Head of caudate nucleus (tissue), 42 donors: ENCODE data around the gene SPATA46.
"Not testable (repeated sequence)": the region's sequence is repeated elsewhere in the genome, so short reads cannot be mapped to it uniquely, and the experiment has no call there.

Experiments used
- DNase-seq, 42 donors: peaks; one replicate each; pipeline versions ENCODE4 v3.0.0 to v3.0.0-alpha.2; 2020 to 2021; ENCODE audit warnings: mixed read lengths in 7 of 42
- intact Hi-C: fragments of 100-400 bp; cut with DNase I; formaldehyde crosslinking; loops from one replicate; pipeline ENCODE4 v1.15.0; 2022

SPATA46 gene

DNA sequence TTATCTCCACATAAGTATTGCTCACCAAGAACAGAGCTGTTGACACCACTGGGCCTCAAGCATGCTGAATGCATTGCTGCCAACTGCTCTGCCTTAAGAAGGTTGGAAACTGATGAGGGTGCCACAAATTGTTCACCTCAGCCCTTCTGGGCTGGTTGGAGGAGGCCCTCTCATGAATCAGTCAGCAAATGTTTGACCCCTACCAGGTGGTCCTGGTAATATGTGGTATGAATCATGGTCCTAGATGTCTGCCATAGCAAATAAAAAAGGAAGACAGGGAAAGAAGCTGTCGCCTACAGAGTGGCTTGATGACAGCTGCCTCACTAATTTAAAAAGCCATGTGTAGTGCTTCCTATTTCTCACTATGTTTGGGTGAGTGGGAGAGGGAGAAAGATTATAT, 12.2 kb downstream of the SPATA46 start:
- intact Hi-C loops: no loop called here
- no peak for DNase-seq

DNA sequence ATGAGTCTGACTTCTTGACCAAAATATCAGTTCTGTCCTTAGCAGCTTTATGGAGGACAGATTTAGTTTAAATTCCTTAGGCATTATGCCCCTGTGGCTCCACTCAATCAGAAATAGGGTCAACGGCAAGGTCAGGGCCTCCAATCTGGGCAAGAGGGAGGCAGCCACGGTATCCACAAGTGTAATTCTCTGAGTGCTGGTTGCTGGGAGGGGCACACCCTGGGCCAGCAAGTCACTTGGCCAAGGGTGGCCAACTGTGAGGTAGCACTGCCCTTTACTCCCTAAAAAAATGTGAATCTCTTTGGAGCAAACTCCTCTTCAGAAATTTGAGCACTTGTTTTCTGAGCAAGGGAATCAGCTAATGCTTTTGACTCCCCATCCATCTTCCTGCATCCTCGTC, 12.8 kb downstream of the SPATA46 start:
- intact Hi-C loops: no loop called here
- DNase-seq: no peak

DNA sequence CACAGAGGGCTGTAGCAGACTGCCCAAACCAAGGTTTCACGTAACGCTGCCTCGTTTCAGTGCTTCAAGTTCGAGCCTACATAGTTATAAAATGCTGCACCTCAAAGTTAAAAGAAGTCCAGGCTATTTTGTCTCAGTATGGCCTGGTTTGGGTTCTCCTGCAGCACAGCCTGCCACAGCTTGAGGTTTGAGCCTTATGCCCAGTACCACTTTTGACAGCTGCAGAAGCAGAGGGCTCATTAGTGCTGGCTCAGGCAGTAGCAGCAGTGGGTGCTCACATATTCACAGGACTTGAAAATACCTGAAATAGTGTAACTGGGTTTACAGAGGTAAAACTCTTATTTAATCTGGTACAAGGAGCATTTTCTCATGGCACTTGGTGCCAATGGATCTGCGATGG, 15.3 kb downstream of the SPATA46 start:
- DNase-seq: no peak
- intact Hi-C loops: no loop called here

DNA sequence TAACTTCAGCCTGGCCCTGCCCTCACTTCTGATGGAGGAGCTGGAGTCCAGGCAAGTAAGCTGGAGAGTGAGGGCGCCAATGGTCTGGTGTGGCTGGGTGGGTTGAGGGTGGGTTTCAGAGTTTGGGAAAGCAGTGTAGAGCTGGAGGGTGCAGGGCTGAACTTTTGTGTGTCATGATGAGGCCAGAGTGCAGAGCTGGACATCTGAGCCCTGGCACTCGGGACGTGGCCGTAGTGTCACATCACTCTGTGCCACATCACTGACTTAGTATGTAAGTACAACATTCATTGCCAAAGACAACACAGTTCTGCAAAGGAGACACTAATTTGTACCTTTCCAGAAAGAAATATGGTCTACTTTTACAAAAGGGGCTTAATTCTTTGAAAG, 15.8 kb downstream of the SPATA46 start:
- intact Hi-C loops: no loop called here
- no peak for DNase-seq

DNA sequence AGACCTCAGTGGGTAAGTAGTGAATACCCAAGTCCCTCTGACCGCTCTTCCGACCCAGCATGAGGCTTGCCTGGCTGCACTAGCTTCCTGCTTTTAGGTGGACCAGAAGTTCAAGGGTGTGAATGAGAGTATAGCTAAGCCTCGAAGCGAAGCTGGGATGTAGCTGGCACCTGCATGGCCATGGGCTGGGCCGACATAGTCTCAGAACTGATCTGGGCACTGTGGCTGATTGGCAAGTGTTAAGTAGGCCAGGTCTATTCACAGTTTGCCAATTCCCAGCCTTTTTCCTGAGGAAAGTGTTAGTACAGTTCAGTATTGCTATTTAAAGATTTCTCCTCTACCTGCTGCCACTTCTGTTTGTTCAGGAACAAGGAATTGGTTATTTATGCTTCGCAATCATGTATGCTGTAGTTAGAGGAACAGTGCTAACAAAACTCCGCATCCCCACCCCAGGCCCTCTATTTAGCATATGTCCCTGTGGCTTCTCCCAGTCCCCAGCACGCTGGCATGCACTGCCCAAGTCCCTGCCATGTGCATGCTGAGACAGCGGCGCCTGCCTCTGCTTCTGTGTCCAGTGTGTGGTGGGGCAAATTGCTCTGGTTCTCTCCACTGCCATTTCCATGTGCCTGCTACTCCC, 16.3 kb downstream of the SPATA46 start:
- no peak for DNase-seq
- intact Hi-C loops: no loop called here

DNA sequence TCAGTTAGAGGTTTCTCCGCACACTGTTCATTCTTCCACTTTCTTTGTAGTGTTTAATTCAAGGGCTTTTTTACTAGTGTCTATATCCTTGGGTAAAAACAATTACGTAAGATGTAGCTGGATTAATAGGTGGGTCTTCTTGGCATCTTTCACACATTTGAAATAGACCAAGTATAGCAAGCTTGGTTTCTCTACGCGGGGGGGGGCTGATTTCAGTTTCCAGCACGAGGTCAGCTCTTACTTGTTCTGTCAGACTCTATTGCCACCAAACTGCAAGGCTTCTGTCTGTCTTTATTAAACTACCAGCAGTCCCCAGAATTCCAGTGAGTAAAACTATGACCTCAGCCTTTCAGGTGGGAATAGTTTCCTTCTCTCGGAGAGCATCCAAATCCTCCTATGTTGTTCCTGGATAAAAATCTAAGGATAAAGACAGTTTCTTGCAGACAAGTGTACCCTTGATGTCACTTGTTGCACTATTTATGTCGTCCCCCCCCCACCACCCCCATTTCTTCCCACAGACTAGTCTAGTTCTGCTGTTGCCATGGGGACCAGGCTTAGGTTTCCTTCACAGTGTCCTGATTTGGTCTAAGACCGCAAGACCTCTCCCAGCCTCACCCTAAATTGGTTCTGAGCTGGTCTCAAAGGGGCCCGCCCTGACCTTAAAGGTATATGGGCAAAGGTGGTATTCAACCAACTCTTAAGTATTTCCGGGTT, 17.0 kb downstream of the SPATA46 start:
- intact Hi-C loops: no loop called here
- DNase-seq: peak in 1 of 42 donors; percentile 8

DNA sequence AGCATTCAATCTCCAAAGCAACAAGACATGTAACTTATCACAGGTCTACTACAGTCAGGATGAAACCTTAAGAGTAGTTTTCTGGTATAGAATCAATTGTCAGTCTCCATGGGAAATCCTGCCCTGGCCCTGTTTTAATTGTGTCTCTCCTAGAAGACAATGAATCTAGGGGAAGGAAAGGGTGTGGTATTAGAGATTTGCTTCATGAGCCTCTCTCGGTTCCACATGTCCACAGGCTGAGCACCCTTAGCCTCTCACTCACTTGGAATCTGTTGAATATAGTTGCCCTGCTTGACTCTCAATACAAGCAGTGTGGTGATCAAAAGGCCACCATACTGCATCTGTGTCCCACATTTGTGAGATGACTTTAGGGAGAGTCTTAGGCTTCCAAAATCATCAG, 17.7 kb downstream of the SPATA46 start:
- intact Hi-C loops: no loop called here
- DNase-seq: no peak

DNA sequence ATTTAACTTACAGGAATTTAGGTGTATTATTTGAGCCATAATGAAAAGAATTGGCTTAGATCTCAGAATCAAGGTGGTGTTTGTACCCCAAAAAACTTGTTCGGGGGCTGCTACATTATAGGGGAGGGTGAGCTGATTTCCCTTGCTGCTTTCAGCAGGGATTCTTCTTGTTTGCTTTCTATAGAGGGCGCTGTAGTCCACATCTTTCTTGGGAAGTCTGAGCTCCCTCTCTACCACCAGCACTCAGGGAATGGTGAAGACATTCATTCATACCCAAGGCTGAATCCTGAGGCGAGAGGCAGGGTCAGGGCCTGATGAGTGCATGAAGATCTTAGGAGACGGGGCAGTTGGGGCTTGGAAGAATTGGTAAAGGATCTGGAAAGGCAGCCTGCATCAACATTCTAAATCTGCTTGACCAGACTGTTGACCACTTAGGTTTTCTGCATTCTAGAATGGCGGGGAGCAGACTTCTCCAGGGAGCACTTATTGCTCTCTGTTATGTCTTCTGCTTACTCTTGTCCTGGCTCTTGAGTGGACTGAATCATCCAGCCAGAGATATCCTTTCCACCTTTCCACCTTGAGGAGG, 18.9 kb downstream of the SPATA46 start:
- intact Hi-C loops: no loop called here
- DNase-seq: peak in 1 of 42 donors; percentile 20

DNA sequence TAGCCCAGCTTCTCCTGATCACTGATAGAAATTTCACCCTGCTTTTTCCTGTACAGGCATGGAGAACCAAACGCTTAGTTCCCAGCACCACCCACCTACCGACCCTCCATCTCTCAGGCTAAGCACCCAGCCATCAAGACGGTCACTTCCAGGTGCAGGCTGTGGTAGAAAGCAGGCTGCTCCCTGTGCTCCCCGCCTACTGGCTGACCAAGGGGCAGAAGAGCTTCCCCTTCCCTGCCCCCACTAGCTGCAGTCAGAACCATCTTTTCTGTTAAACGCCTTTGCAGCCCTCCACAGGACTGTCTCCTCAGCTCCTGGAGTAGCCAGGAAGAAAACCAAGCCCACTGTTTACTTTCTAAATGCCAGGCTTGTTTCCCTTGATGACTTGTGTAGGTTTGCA, 23.0 kb downstream of the SPATA46 start:
- DNase-seq: no peak
- intact Hi-C loops: no loop called here

DNA sequence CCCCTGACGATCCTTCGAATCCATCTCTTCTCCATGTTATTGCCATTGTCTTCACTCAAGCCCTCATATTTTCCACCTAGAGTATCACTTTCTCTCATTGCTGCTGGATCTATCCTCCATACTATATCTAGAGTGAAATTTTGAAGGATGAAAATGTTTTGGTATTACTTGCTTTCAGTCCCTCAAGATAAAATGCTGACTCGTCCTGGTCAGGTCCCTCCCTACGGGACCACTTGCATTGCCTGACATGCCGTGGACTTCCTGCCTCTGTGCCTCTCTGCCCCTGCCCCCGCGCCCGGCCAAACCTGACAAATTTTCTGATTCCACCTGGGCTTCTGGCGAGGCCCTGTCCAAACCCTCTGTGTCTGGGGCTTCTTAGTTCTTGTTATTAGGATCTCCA, 23.6 kb downstream of the SPATA46 start:
- no peak for DNase-seq
- intact Hi-C loops: no loop called here

DNA sequence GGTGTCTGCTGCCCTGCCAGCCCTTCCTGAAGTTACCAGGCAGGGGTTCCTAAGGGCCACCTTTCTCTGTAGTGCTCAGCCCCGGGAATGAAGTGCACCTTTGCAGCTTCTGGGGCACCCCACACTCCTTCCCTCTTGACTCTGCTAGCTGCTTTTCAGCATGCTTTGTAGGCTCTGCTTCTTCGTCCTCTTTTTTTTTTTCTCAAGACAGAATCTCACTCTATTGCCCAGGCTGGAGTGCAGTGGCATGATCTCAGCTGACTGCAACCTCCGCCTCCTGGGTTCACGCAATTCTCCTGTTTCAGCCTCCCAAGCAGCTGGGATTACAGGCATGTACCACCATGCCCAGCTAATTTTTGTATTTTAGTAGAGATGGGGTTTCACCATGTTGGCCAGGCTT, 24.8 kb downstream of the SPATA46 start:
- DNase-seq, intact Hi-C loops: not testable (repeated sequence)

DNA sequence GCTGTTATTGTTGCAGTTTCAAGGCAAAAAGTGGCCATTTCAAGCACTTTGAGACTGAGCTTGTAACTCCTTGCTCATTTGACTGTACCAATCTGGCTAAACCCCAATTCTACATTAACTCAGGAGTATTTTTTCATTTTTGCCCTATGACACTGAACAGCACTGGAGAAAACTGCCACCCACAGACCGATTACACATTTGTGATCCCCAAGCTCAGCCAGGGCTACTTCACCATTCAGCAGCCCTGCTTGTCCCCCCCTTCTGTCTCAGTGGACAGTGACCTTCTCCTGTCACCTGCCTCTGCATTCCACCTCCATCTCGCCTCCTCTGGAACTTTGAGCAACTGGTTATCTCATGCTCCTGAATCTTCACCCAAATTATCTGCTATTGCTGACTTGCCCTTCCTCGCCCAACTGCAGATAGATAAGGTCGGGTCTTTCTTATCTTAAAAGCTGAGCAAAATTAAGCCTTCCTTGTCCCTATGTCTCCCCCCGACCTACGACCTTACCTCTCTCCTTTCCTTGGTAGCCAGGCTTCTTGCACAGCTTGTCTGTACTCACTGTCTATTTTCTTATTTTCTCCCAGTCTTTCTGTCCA, 25.3 kb downstream of the SPATA46 start:
- no peak for DNase-seq
- intact Hi-C loops: no loop called here

DNA sequence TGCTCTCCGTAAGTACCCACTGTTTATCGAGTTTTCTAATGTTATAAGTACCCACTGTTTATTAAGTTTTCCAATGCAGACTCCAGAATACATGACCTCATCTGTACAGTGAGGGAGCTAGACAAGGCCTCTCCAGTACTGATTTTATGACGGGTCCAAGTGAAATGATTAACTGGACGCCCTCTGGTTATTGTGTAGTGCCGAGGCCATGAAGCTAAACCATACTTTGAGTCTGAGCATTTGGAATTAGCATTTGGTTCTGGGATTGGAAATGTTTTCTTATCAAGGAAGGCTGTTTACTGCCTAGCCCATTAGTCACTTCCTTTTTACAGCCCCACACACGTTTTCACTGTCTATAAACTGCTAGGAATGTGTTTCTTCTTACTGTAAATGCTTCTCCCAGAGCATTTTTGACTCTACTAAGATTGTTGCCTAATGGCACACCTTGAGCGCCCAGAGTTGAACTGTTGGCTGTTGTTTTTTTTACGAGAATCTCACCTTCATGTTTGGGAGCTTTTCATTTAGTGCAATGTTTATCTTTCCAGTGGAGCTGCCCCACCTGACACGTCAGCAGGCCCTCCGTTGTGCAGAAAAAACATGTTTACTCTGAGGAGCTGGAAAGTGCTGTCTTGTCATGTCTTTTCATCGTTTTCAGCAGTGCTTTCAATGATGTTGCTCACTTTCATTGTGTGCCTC, 26.9 kb downstream of the SPATA46 start:
- no peak for DNase-seq
- intact Hi-C loops: no loop called here

DNA sequence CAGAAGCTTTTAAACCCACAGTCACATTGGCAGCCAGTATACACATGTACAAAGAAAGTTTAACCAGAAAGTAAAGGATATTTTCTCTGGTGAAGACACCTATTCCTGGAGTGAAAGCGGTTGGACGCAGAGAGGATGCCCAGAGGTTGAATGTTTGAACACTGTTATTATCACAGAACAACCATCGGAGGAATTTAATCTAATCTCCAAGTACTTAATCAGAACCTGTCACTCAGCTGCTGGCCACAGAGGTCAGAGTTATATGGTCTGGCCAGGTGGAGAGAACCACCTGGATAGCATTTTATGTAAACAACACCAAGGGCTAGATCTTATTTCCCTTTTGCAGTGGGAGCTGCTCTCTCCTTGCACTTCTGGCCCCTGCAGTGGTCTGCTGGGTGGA, 29.4 kb downstream of the SPATA46 start:
- intact Hi-C loops: no loop called here
- no peak for DNase-seq

DNA sequence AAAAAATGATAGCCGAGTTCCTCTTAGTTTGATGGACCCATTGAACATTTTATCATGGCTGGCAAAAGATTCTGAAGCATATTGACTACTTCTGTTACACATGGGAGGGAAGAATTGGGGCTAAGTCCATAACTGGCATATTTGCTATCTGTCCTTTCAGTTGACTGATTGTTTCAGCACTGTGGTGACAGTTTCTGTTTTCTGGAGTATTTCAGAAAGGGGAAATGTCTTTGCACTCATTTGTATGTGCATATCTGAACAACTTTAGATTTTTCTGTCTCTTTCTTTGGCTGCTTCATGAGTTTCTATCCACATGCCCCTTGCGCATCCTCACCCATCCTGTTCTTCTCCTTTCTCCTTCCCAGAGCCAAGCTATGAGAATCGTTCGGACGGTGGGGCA, 33.2 kb downstream of the SPATA46 start:
- intact Hi-C loops: no loop called here

DNA sequence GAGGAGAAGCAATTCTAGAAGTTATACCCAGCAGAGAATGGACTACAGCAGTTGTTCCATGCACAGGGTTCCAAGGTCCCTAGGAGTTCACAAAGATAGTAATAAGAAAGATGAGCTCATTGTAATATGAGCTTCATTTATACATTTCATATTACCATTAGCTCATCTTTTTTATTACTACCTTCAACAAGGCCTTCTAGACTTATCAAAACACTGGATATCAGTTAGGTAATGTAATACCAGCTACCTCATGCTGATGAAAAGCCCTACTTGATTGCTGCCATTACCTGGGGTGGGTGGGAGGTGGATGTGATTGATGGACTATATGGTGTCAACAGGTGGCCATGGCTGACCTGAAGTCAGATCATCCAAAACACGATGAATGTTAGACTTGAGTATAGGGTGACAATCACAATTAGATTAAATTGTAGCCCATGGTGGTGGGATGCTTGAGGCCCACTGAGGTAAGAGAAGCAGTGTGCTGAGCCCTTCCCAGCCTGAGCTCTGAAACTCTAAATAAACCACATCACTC, 34.1 kb downstream of the SPATA46 start:
- DNase-seq: no peak
- intact Hi-C loops: no loop called here

More for the DNA sequence above, 33.2 kb downstream of the SPATA46 start:
- DNase-seq: no peak

DNA sequence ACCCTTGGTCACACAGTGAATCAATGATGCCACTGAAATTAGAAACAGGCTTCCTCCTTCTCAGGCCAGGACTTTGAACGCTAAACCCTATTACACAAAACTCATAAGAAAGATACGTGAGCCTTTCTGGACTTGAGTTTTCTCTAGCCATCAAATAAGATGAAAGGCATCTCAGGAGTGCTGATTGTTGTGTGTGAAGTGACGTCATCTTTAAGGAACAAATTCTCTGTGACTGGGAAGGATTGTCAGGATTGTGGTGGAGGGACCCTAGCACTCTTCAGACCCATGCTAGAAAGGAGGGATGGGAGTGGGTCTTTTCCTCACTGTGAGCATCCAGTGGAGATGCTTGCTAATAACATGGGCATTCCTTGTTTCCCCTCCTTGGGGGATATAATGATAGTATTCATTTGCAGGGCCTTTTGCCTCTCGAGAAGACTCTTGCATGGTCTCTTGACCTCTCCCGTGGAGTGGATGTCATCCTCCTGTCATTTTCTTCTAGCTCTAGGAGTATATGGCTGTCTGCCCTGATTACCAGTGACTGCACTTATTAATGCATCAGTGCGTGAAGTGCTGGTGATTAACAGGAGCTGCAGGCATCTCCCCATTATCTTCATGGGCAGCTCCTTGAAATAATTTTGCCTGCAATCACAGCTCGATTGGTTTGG, 39.9 kb downstream of the SPATA46 start:
- no peak for DNase-seq
- intact Hi-C loops: no loop called here

DNA sequence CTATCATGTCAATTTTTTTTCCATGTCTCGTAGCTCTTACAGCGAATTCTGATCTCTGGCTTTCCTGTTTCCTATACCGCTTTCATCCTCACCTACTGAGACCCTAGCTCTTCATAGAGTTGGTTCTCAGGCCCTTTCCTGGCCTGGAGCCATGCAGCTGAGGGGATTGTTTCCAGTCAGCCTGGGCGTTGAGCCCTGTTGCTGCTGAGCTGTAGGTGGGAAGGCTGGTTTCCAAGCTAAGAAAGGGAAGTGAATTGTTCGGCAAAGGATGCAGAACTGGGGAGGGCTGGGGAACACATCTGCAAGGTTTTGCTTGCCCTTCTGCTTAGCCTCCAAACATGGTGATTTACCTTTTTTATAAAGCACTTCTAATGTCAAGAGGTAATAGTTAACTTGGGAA, 41.5 kb downstream of the SPATA46 start:
- peak in 6 of 42 donors; percentile 4 to 42 (median 16) for DNase-seq

DNA sequence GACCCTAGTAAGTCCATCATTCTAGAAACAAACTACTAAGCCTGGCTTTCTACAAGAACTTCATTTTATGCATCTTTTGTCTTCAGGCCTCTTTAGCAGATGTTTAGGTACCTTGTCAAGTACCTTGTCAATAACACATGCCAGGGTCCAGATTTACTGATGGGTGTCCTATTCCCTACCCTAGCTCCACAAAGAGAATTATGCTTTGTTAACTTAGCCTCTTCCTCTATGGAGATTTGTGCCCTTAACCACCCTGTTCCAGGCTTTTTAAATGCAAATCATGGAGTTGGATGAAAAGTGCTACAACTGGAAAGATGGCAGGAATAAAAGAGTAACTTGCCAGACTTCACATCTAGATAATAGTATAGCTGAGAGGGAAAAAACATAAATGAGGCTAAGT, 42.7 kb downstream of the SPATA46 start:
- intact Hi-C loops: no loop called here
- no peak for DNase-seq

More for the DNA sequence above, 41.5 kb downstream of the SPATA46 start:
- intact Hi-C loops: no loop called here
